Esophagus mucosa (tissue), 1 donor: ENCODE measurements around the gene TTC3. TPM values are rescaled to one million over a fixed set of nuclear protein-coding genes. Genes with fewer than 3 reads are reported as not detected.
"Not testable (repeated sequence)": the region's sequence is repeated elsewhere in the genome, so short reads cannot be mapped to it uniquely, and the experiment has no call there.

Experiments
- ATAC-seq: fragments of 200-7000 bp; cut with Tn5 transposase; one replicate; pipeline ENCODE4 v1.9.1; 2020
- total RNA-seq: library from RNA; stranded (reverse); gene quantifications from one replicate; pipeline ENCODE4 v1.2.4, GENCODE V29; 2023
- donor health status: DM: yes; HTN: yes; CAD: no.

Gene TTC3
- total RNA-seq, 1 donor from 2014 or later = 39.8 TPM

DNA sequence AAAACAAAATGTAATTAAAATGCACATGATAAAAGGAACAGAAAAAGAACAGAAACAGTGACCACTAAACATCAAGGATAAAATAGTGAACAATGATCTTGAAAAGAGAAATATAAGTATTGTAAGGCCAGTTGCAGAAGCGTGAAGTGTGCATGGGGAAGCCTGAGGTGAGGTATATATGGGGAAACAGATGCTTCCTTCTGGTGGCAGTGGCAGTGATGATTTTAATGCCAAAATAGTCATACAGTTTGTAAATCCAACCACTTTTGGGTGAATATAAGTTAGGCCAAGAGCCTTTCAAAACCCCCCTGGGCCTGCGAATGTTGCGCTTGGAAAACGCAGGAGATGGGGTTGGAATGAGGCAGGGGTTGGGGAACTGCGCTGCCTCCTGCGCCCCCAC lies 27.3 kb downstream of the TTC3 start:
- ATAC-seq = no peak

DNA sequence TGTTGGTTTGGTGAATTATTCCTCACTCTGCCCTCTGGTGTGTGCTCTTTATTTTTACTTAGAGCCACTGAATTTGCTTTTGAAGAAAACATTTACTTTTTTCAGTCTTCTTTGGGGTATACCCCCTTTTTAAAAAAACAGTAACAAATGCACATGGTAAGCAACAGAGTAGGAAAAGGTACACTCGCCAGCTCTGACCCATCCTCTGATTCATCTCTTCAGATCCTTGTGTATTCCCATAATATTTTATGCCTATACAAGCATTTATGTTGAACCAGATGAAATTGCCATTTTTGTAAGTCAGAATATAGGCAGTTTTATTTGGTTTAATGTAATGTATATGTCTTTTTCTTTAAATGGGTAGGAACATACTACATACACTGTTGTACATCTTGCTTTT lies 28.3 kb downstream of the TTC3 start:
- ATAC-seq = no peak

DNA sequence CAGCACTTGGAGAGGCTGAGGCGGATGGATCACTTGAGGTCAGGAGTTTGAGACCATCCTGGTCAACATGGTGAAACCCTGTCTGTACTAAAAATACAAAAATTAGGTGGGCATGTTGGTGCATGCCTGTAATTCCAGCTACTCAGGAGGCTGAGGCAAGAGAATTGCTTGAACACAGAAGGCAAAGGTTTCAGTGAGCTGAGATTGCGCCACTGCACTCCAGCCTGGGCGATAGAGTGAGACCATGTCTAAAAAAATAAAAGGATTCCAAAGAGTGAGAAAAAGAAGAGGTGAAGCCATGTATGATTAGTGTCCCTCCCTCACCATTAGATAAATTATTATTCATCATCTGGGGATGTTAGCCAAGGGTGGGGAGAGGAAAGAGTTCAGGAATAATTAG lies 29.7 kb downstream of the TTC3 start:
- not testable (repeated sequence) for ATAC-seq

DNA sequence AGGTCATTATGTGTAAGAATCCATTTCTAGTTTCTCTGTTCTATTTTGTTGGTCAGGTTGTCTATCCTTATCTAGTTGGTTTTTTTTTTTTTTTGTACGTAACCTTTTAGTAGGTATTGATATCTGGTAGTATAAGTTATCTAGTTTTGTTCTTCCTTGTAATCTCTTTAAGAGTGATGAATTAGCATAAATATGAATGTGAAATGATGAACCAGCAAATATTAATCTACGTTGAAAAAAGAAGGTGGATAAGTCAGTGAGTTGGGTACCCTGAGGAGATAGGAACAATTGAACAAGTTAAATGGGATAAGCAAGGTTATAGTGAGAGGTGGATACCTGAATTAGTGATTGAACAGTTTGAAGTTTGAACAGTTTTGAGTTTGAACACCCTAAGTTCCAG lies 33.9 kb downstream of the TTC3 start:
- ATAC-seq = no peak

DNA sequence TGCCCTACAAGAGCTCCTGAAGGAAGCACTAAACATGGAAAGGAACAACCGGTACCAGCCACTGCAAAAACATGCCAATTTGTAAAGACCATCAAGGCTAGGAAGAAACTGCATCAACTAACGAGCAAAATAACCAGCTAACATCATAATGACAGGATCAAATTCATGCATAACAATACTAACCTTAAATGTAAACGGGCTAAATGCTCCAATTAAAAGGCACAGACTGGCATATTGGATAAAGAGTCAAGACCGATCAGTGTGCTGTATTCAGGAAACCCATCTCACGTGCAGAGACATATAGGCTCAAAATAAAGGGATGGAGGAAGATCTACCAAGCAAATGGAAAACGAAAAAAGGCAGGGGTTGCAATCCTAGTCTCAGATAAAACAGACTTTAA lies 38.0 kb downstream of the TTC3 start:
- ATAC-seq = not testable (repeated sequence)

DNA sequence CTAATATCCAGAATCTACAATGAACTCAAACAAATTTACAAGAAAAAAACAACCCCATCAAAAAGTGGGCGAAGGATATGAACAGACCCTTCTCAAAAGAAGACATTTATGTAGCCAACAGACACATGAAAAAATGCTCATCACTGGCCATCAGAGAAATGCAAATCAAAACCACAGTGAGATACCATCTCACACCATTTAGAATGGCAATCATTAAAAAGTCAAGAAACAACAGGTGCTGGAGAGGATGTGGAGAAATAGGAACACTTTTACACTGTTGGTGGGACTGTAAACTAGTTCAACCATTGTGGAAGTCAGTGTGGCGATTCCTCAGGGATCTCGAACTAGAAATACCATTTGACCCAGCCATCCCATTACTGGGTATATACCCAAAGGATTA lies 41.2 kb downstream of the TTC3 start:
- not testable (repeated sequence) for ATAC-seq

DNA sequence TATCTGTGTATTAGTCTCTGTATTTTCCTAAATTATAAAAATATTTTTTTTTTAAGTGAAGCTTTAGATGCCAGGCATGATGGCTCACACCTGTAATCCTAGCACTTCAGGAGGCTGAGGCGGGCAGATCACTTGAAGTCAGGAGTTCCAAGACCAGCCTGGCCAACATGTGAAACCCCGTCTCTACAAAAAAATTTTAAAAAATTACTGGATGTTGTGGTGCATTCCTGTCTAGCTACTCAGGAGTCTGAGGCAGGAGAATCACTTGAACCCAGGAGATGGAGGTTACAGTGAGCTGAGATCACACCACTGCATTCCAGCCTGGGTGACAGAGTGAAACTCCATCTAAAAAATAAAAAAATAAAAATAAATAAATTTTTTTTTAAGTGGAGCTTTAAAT lies 43.4 kb downstream of the TTC3 start:
- ATAC-seq = not testable (repeated sequence)

DNA sequence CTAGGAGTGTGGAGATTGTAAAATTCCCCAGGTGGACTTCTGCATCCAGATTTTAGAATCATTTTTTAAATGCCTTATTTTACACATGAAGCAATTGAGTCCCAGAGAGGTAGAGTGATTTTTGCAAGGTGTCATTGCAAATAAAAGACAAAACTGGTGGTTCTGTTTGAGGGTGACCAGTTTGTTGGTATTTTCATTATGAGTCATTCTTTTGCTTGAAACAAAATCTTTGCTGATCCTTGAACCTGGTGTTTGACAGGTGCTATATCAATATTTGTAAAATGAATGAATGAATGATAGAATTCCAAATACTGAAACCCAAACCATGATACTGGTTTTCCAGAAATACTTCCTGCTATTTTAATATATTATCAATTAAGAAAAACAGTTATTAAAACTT lies 44.1 kb downstream of the TTC3 start:
- no peak for ATAC-seq

DNA sequence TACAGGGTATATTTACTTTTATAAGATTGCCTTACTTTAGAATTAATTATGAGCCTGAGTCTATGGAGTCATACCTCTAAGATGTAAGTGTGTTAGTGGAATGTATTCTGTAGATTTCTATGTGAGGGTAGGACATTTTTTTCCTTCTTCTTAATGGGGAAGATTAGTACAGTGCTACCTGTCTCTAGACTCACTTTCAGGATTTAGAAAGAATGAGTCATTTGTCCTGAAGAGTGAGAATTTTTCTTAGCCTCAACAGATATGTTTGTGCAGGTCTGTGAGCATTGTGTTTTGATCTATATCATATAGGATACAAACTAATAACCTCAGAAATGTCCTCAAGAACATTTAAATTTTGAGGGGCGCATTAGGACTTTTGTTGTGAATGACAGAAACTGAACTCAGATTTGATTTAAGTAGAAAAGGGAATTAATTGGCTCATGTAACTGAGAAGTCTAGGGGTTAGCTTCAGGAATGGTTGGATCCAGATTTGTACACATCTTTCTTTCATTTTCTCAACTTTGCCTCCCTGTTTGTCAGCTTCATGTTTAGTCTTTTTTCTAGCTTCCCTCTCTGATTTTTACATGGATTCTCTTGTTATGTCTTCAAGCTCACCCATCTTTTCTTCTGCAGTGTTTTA lies 45.3 kb downstream of the TTC3 start:
- peak; percentile 57 for ATAC-seq

DNA sequence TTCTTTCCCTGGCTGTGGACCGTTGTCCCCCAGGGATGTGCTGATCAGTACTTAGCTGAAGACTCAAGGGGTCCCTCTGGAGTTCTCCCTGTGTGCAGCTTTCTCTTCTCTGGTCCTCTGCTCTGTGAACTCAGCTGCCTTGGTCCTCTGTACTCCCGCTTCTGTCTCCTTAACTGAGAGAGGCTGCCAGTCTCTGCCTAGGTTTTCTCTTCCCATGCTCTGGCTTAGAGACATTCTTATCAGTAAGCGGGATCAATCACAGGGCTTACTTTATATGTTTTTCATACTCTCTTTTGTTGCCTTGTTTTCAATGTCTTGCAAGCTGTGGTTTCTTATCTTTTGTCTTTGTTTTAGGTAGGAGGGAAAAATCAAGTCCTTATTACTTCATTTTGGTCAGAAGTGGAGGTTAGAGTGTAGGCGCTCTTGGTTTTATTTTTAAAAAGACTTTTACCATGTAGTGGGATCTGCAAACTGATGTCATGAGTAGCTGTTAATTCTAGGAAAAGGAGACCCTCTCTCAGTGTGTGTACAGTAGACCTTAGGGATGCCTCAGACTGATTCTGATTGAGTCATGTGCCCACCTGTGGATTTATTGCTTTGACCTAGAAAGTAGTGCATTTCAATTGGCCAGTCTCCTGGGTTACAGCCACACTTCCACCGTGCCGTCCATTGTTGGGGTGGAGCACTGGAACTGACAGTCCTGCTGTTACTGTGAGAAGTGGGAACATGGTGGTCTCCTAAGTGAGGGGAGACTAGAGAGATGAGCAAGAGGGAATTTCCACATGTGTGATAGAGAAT lies 46.6 kb downstream of the TTC3 start:
- no peak for ATAC-seq

DNA sequence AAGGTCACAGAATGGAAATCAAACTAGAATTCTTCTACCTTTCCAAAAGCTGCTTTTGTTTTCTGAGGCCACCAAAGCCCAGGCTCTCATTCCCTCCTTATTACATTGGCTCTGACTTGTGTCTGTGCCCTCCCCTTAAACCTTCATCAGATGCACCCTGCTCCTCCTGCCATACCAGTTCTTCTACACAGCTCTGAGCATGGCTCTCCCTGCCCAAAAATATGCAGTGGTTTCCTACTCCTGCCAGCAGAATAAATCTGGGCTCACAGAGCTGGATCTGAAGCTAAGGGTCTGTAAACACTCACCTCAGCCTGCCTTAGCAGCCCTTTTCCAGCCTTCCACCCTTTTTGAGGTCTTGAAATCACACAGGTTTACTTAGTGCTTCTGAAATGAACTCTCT lies 55.0 kb downstream of the TTC3 start:
- ATAC-seq = peak; percentile 88

DNA sequence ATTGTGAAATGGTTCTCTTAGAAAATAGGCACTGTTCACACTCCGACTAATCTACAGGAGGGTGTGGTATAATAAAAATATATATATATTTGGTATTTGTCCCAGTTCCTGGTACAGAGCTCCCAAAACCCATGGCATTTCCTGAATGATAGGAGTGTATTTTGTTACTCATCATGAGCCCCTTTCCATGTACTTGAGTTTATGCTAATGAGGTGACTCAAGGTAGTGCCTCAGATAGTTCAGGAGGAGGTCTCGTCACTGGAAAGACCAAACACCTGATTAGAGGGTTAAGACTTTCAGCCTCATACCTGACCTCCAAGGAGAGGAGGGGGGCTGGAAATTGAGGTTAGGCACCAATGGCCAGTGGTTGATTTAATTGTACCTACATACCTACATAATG lies 57.9 kb downstream of the TTC3 start:
- ATAC-seq = peak; percentile 15

DNA sequence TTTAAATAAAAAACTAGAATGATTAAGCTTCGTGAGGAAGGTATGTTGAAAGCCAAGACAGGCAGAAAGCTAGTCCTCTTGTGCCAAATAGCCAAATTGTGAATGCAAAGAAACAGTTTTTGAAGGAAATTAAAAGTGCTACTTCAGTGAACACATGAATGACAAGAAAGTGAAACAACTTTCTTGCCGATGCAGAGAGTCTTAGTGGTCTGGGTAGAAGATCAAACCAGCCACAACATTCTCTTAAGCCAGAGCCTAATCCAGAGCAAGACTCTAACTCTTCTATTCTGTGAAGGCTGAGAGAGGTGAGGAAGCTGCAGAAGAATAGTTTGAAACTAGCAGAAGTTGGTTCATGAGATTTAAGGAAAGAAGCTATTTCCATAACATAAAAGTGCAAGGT lies 63.2 kb downstream of the TTC3 start:
- ATAC-seq = no peak

DNA sequence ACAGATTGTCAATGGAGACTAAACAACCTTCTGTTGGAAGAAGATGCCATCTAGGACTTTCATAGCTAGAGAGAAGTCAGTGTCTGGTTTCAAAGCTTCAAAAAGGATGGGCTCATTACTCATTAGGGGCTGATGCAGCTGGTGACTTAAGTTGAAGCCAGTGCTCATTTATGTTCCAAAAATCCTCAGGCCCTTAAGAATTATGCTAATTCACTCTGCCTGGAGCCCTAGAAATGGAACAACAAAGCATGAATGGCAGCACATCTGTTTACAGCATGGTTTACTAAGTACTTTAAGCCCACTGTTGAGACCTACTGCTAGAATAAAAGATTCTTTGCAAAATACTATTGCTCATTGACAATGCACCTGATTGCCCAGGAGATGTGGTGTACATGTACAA lies 63.7 kb downstream of the TTC3 start:
- ATAC-seq = no peak

DNA sequence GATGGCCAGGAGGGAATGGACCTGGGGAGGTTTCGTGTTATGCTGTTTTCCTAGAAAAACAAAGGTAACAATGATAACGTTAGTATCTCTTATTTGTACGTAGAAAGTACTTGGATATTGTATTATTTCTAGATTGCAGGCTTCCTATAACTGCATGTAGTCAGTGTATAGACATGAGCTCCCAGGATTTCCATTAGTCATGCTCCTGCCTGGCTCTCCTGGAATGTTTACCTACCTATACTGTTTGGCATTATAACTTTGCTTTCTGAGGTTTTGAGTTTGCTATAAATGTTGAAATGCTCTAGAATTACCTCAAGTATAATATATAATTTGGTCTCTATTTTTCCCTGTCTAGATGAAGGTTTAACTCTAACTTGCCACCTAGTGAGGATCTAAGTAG lies 66.1 kb downstream of the TTC3 start:
- no peak for ATAC-seq

DNA sequence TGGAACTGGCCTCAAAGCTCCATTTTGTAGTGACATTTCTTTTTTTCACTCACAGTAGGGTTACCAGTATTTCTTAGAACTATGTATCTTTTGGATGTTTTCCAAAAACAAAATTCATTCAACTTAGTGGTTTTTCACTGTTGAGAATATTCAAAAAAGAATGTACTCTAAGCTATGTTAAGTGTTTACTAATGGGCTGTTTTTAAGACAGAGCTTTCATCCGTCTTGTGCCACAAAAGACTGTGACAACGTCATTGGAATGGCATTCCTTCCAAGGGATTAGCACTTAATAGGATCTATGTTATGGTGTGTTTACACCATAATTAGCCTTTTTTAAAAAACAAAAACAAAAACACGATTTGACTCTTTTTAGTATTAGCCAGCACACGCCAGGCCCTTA lies 66.8 kb downstream of the TTC3 start:
- no peak for ATAC-seq

DNA sequence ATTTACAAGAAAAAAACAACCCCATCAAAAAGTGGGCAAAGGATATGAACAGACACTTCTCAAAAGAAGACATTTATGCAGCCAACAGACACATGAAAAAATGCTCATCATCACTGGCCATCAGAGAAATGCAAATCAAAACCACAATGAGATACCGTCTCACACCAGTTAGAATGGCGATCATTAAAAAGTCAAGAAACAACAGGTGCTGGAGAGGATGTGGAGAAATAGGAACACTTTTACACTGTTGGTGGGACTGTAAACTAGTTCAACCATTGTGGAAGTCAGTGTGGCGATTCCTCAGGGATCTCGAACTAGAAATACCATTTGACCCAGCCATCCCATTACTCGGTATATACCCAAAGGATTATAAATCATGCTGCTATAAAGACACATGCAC lies 70.3 kb downstream of the TTC3 start:
- ATAC-seq = not testable (repeated sequence)

DNA sequence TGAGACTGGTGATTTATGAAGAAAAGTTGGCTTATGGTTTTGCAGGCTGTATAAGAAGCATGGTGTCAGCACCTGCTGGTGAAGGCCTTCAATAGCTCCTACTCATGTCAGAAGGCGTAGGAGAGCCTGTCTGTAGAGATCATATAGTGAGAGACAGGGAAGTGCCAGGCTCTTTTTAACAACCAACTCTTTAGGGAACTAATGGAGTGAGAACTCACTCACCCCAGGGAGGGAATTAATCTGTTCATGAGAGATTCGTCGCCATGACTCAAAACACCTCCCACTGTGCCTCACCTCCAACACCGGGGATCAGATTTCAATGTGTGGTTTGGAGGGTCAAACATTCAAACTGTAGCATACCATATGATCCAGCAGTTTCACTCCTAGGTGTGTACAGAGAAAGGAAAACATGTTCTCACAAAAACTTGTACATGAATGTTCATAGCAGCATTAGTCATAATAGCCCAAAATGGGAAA lies 72.6 kb downstream of the TTC3 start:
- peak; percentile 54 for ATAC-seq

DNA sequence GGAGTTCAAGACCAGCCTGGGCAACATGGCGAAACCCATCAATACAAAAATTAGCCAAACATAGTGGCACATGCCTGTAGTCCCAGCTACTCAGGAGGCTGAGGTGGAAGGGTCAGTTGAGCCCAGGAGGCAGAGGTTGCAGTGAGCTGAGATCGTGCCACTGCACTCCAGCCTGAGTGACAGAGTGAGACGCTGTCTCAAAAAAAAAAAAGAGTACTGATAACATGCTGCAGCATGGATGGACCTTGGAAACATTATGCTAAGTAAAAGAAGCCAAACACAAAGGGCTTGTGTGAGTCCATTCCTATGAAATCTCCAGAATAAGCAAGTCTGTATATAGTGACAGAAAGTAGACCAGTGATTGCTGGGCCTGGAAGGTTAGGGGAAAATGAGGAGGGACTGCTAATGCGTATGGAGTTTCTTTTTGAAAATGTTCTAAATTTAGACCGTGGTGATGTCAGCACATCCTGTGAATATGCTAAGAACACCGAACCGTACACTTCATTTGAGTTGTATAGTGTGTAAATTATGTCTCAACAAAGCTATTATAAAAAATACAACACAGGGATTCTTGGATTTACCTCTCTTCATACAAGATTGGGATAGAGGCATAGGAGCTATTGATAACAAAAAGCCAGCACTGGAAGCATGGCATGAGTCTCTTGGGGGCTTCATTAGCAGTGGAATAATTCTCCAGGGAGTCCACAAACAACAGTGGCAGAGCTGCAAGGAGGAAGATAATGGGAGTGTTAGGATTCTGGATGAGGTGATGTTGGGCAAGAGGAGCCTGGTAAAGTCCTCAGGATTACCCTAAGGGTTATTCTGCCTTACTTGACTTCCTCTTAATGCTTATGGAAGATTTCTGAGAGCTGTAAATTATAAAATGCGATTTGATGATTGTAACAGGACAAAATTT lies 73.5 kb downstream of the TTC3 start:
- ATAC-seq = no peak

DNA sequence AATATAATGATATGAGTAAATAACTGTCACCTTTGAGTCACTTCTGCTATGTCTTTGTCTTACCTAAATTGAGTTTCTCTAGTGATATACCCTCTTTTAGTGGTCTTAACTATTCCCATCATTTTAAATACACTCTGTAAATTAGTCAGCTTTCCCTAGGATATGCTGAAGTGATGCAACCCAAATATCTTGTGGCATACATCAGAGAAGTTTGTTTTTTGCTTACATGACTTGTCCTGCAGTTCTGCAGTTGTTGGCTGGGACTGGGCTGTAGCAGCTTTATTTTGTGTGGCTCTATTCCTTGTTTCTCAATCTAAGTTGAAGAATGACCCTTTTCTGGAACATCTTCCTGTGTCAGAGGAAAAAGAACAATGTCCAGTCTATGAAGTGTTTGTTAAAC lies 76.4 kb downstream of the TTC3 start:
- ATAC-seq = no peak

DNA sequence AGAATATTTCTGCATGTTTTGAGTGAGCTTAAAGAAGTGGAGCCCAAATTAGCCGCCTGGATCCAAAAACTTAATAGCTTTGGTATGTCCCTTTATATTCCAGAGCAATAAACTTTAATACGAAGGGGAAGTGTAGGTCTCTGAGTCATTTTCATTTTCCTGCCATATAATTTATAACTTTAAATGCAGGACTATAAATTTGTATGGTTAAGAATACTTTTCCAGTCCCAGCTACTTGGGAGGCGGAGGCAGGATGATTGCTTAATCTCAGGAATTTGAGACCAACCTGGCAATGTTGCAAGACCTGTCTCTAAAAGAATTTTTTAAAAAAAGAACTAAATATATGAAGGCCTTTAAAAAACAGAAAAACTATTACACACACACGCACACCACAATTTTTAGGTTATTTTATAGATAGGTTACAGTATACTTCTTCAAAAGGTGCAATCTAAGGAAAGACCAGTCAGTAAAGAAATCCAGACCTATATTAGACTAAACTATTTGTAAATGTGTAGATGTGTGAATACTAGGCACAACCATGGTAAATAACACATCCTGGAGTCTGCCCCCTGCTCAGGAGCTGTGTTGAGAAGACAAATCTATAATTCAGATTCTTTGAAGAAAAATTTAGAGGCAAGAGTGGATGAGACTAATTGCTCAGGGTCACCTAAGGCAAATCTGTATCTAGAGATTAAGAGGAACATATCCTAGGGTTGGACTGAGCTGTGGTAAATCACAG lies 80.3 kb downstream of the TTC3 start:
- no peak for ATAC-seq

DNA sequence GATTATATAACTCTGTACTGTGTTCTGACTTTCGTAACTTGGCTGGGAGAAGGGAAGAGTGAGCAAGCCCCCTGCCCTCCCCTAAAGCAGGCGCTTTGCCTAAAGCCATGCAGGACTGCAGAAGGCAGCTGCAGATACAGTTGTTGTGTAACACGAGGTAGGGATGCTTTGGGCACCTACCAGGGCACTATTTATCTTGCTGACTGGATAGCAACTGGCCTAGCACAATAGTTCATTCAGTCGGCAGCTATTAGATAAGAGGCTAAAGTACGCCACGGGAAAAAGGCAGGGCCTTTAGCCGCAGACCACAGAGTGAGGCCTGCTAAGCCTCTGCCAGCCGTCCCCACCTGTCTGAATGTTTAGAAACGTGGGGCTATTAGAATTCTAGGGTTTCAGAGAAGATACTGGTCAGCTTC lies 80.9 kb downstream of the TTC3 start:
- peak; percentile 18 for ATAC-seq
